ENCODE data around the gene ATL3.
"Not testable (repeated sequence)": the region's sequence is repeated elsewhere in the genome, so short reads cannot be mapped to it uniquely, and the experiment has no call there.

ATL3 gene

DNA sequence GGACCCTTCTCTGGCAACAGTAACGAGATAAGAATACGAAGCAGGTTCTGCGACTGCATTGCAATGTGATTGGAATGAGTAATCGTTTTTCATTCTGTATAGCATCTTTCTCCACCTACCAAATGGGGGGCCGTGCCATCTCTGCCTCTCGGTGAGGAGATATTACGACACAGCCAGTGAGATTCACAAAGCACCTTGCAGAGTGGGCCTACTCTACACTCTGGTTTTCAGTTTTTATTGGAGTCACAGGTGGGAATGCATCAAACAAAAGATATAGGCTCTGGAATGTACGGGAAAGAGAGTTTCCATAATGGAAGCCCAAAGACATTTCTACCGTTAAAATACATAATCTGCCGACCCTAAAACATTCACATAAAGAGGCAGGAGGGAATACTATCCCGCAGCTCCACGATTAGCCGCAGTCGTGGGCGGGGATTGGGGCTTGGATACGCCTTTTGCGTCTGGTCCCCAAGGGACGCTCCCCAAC, 9.7 kb upstream of the ATL3 start:
- DNase-seq, result no peak

DNA sequence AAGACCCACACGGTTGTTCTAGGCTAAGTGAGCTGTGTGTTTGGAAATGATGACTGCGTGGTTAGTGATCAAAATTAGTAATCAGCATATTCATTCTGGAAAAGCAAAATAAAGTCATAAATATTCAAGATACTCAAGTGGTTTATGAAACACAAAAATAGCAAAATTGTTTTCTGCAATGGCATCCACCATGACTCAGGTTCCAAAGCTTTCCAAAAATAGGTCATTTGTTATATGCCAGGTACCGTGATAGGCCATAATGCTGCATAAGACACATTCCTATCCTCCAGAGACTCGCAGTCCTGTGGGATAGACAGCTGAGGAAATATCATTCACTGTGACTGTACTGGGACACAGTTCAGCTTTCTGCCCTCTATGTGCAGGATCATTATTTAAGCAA, 2.4 kb upstream of the ATL3 start:
- DNase-seq, result no peak

GRCh38 chr11:63672936-63673539, 1.9 kb upstream of the ATL3 start:
- no peak for DNase-seq

- DNase-seq, result no peak
Observed at GRCh38 chr11:63672156-63672463, 934 bp upstream of the ATL3 start.

DNA sequence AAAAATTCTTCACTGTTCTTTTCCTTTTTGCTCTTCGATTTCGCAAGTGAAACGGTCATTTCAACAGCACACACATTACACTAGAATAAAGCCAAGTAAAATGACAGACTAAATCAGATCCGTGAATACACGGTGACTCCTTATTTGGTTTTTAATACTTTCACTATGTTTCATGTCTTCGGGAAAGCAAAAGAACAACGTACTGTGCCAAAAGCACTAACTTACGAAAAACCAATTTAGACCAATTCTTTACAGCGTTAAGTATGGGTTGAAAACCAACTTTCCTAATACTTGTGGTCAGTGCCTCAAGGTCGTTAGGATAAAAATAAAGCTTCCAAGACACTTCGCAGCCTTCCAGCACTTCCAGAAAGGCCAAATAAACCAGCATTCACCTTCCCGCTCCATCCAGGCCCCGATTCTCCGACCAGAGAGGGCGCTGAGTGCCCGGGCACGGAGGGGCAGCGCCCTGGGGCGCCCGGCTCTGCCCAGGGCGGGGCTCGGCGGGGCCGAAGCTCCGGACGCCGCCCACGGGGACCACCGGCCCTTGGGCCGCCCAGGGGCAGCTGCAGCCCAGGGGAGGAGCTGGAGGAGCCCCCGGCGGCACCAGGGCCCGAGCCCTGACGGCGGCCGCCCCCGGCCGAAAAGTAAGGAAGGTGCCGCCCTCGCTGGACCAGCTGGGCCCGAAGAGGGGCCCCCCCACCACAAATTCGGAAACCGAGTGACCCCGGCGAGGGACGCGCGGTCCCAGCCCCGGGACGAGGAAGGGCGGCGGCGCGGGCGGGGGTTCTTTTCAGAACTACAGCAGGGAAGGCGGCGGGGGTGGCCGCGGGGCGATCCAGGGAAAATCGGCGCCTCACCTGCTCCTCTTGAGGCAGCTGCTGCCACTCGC, 499 bp downstream of the ATL3 start:
- no peak for DNase-seq

GRCh38 chr11:63670096-63670432, 1.1 kb downstream of the ATL3 start:
- DNase-seq, result no peak

GRCh38 chr11:63667995-63668795, 3.0 kb downstream of the ATL3 start:
- DNase-seq, result no peak

GRCh38 chr11:63666874-63667273, 4.3 kb downstream of the ATL3 start:
- no peak for DNase-seq

DNA sequence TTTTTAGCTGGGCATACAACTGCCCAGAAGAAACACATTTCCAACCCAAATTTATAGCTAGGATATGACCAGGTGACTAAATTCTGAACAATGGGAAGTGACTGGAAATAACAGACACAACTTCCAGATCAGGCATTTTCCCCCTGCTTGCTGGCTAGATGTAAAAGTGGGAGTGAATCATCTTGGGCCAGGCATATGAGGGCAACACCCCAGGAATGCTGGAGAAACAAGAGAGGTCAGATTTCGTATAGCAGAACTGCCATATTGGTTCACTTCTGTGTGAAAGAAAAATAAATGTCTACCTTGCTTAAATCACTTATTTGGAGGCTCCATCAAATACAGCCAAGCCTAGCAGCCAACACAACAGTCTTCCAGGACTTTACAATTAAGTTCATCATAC, 7.4 kb downstream of the ATL3 start:
- no peak for DNase-seq

- DNase-seq, result no peak
Observed at GRCh38 chr11:63660972-63661371, 10.2 kb downstream of the ATL3 start.

- no peak for DNase-seq
Observed at GRCh38 chr11:63652671-63653070, 18.5 kb downstream of the ATL3 start.

DNA sequence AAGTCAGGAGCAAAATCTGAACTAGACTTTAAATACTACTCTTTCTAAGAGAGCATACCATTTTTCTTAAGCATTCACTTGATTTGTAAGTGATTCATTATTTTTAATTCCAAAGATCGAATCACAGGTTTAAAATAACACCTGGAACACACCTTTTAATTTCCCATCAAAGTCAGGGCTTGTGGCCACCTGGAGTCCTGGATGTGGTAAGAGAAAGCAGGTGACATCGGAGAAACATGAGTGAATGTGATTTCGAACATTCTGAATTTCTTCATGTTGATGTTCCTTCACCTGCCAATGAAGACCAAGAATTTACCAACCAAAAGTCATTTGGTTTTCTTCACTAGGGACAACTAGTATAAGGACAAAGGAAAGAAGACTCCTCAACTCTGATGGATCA, 28.0 kb downstream of the ATL3 start:
- DNase-seq, result no peak

DNA sequence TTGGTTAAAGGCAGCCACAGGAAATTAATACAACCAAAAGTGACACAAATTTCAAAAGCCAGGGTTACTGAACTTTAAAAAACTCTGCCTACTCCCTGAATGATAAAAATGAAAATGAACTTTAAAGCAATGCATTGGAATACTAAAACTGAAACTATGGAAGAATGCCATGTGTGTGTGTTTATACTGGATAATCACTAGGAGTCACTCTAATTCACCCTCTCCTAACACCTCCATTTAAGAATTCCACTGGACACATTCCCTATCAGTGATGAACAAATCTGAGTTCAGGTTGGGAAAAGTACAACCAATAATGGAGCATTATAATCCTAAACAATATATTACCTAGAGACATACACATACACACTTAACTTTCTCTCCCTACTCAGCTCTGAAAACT, 29.4 kb downstream of the ATL3 start:
- no peak for DNase-seq

GRCh38 chr11:63639199-63639832, 31.9 kb downstream of the ATL3 start:
- DNase-seq, result no peak

- not testable (repeated sequence) for DNase-seq
Observed at GRCh38 chr11:63638436-63638835, 32.7 kb downstream of the ATL3 start.

GRCh38 chr11:63635762-63636465, 35.3 kb downstream of the ATL3 start:
- DNase-seq, result no peak

GRCh38 chr11:63629426-63629825, 41.8 kb downstream of the ATL3 start:
- no peak for DNase-seq

- no peak for DNase-seq
Observed at GRCh38 chr11:63623513-63624140, 47.5 kb downstream of the ATL3 start.

- no peak for DNase-seq
Observed at GRCh38 chr11:63622323-63622722, 48.9 kb downstream of the ATL3 start.

DNA sequence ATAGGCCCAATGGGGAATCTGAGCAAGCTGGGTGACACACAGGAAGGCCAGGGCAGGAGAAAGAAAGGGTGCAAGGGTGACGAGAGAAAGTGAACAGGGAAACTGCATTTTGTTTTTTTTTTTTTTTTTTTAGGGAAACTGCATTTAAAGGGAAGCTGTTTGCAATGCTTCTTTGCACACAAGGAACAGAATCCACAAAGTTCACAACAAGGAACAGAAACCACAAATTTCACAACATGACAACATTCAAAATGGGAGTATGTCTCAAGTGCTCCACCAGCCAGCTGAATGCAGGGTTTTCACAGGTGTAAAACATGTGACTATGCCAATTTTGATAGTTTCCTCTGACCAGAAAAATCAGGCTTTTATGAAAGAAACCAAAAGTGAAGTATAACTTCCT, 50.1 kb downstream of the ATL3 start:
- DNase-seq, result no peak

DNA sequence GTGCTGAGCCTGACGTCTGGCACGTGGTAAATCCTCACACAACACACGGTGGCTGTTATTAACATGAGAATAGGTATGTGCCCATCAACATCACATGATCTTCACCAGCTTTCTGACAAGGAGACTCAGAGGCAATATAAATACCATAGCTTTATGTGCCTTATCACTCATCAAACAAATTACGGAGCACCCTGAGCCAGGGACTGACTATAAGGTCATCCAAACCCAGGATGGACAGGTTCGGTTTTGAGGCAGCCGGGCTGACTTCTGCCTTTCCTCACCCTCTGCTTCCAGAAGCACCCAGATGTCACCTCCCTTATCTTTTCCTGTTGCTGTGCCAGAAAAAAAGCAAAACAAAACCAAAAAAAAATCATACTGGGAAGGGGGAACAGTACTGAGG, 51.2 kb downstream of the ATL3 start:
- no peak for DNase-seq

- DNase-seq, result not testable (repeated sequence)
Observed at GRCh38 chr11:63617686-63618085, 53.5 kb downstream of the ATL3 start.

Data from NCI-H1417 treated with DMSO at 0.1 percent for 48 hours (cell line).